NCI-H146 treated with DMSO at 0.1 percent for 48 hours (cell line): ENCODE data around the gene ZNF606.

ENCODE experiments used
- DNase-seq: peaks from one replicate; lab custom pipeline; 2025; ENCODE audit not compliant: unreplicated experiment; lab: John Stamatoyannopoulos, UW

Gene ZNF606

DNA sequence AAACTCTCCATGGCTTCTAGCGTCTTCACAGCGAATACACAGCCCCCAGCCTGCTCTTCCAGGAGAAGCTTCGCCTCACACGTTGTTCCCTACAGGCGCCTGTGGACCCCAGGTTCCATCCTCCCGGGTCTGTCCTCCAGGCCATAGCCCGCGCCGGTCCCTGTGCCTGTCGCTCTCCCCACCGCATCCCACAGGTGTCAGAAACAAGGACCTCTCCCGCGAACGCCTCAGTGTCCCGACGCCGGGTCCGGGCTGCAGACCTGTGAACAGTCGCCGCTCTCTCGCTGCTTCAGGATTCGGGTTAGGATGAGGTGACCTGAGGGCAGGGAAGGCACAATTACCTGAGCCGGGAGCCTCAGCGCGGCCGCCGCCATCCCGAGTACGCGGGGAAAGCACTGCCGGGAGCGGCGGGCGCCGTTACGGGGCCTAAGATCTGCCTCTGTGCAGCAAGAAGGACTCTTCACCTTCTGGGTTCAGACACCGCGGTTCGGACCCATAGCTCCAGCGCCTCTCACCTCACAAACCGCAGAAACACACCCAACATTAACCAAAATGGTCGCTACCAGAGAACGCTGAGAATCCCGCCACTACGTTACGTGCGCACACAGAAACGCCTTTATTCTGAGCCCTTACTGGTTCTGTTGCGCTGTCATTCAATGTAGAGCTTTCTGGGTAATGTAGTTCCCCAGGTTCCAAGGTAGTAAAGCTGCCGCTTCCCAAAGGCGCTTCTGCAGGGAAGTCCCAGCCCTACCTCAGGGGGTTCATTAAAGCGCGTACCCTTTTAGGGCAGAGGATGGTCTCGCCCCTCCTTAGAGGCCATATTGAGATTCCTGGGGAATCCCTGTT is 67.6 kb downstream of the ZNF606 start, which contains the start of gene ZNF418:
Gene ZNF418 (minus strand): TSS at position 583 of the 846 bp plus-strand sequence. CDS start 1,580 bp downstream, outside the sequence.
- DNase-seq = no peak

DNA sequence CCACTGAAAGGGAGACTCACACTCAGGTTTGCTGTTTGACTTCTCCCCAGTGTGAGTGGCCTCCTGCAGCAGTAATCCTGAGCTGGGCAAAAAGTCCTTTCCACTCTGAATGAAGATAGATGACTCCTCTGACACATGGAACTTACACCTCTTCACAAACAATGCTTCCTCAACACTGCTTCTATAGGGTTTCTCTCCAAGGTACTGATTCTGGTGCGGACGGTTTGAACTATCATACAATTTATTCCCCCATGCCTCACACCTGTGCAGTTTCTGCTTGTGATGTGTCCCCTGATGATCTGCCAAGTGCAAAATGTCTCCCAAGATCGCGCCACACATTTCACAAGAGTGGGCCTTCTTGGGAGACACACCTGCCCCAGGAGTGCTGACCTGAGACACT is 75.0 kb downstream of the ZNF606 start:
- no peak for DNase-seq
